HG03280 (cell line): ENCODE measurements around the gene NTN1.
"Not testable (repeated sequence)": the region's sequence is repeated elsewhere in the genome, so short reads cannot be mapped to it uniquely, and the experiment has no call there.

ENCODE experiments used
- ATAC-seq: cut with Tn5 transposase; IDR thresholded peaks from one replicate; pipeline ENCODE4 v1.9.1; 2021; ENCODE audit warnings: mild to moderate bottlenecking, moderate library complexity; ENCODE audit not compliant: unreplicated experiment

NTN1 gene

GRCh38 chr17:9151091-9151490, 129.8 kb downstream of the NTN1 start:
- ATAC-seq: no peak

GRCh38 chr17:9151740-9152139, 130.4 kb downstream of the NTN1 start:
- ATAC-seq: not testable (repeated sequence)

GRCh38 chr17:9158544-9159452, 137.5 kb downstream of the NTN1 start:
- no peak for ATAC-seq

GRCh38 chr17:9162275-9162985, 141.1 kb downstream of the NTN1 start:
- no peak for ATAC-seq

GRCh38 chr17:9166788-9167187, 145.5 kb downstream of the NTN1 start:
- ATAC-seq: no peak

GRCh38 chr17:9167379-9167778, 146.1 kb downstream of the NTN1 start:
- no peak for ATAC-seq

GRCh38 chr17:9169116-9169515, 147.8 kb downstream of the NTN1 start:
- ATAC-seq: no peak

- no peak for ATAC-seq
Measured at GRCh38 chr17:9170336-9170735, 149.0 kb downstream of the NTN1 start.

- no peak for ATAC-seq
Measured at GRCh38 chr17:9170853-9171252, 149.5 kb downstream of the NTN1 start.

- ATAC-seq: no peak
Measured at GRCh38 chr17:9173386-9173983, 152.2 kb downstream of the NTN1 start.

- ATAC-seq: no peak
Measured at GRCh38 chr17:9174312-9174711, 153.0 kb downstream of the NTN1 start.

GRCh38 chr17:9174779-9175574, 153.7 kb downstream of the NTN1 start:
- no peak for ATAC-seq

GRCh38 chr17:9175700-9176467, 154.6 kb downstream of the NTN1 start:
- no peak for ATAC-seq

GRCh38 chr17:9177212-9177611, 155.9 kb downstream of the NTN1 start:
- ATAC-seq: no peak

- no peak for ATAC-seq
Measured at GRCh38 chr17:9178319-9178718, 157.0 kb downstream of the NTN1 start.

GRCh38 chr17:9179602-9180001, 158.3 kb downstream of the NTN1 start:
- ATAC-seq: no peak

GRCh38 chr17:9181640-9182039, 160.3 kb downstream of the NTN1 start:
- no peak for ATAC-seq

GRCh38 chr17:9183306-9183705, 162.0 kb downstream of the NTN1 start:
- ATAC-seq: no peak

GRCh38 chr17:9185142-9185541, 163.8 kb downstream of the NTN1 start:
- ATAC-seq: no peak

GRCh38 chr17:9185688-9186284, 164.5 kb downstream of the NTN1 start:
- no peak for ATAC-seq
